ENCODE measurements around the gene CDRT4.

The CDRT4 gene

DNA sequence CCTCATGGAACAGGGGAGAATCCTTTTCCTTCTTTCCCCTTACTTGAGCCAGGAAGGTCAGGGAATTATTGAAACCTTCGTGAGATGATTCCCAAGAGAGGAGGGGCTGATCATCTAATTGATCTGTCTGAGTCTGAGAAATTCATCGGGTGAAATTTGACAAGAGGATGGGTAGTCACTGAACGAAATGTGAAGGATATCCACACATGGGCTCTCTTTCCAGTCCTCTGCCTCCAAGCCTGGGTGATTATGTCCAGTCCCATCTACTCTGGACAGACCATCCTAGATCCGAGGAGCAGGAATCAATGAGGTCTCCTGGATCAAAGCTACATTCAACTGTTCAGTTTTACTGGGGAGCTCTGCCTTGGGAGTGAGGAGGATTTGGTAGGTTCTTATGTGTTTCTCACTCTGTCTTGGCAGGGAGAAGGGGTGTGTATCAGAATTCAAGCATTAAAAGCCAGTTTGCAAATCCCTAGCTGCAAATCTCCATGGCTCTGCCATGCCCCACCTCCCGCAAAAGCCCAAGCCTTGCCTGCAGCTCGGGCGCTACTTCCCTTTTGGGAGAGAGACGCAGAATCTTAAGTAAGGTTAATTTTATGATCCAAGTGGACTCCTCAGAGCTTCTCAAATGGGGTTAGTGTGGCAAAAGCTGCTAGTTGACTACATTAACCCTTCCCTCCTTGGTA is 78.9 kb downstream of the CDRT4 start:
- no peak for DNase-seq

- DNase-seq: no peak
Measured at GRCh38 chr17:15386083-15386482, 81.3 kb downstream of the CDRT4 start.

All from DMS79 (cell line).